ENCODE data around the gene KCNQ1OT1. TPM values are rescaled to one million over a fixed set of nuclear protein-coding genes. Genes with fewer than 3 reads are reported as not detected.

The KCNQ1OT1 gene
- total and polyA plus RNA-seq, 9 of the 15 experiments (the other 6 are each of a cell fraction or from before 2014, with no cell fraction given) = 0.04 to 2.3 (median 0.74) TPM

- ChIA-PET CTCF (ENCODE audit: low intra/inter-chr PET ratio) (no interaction called here), POLR2A (interaction anchor here (0.5 to 1.6 kb wide), 2 partner anchors 11 to 24 kb away, joined by 3 read pairs; partner anchors contain the start of gene KCNQ1OT1)
- H3K9me1 ChIP-seq (ENCODE audit: control insufficient read depth, insufficient read depth, low read length) = no peaks in the 10 kb centered on the region
- ATAC-seq (no peak), FAIRE-seq (no peak), DNase-seq (ENCODE audit: extremely low read depth in 1 of 4, low spot score in 3 of 4) (no peak)
- in situ Hi-C loops (cut with MboI) (no loop called here), intact Hi-C loops (cut with micrococcal nuclease) (no loop called here)
- H3K9me3 ChIP-seq (replicated peaks; ENCODE audit: control insufficient read depth, insufficient read depth, low read depth, low read length) = no peaks in the 10 kb centered on the region
- BruUV-seq (replicated peaks) = no TSS peak
- no peak overlapping the region for H2AFZ ChIP-seq (ENCODE audit: low read depth, low read length)
- TF ChIP-seq PHB (CRISPR knock-in tag; IDR thresholded peaks at IDR 0.05) (no peak), L3MBTL2 (IDR thresholded peaks at IDR 0.05) (no peak), ZNF263 (CRISPR knock-in tag; IDR thresholded peaks at IDR 0.05; ENCODE audit: borderline replicate concordance) (no peak), HOMEZ (CRISPR knock-in tag; IDR thresholded peaks at IDR 0.05) (no peak), PKNOX1 (IDR thresholded peaks at IDR 0.05) (peak; percentile 56), MEF2D (tag; conservative IDR thresholded peaks at IDR 0.05; ENCODE audit: low read depth) (no peak), ZNF134 (CRISPR knock-in tag; conservative IDR thresholded peaks at IDR 0.05) (no peak)
- WGBS (ENCODE audit: insufficient coverage, low coverage, missing lambda C conversion rate) = 23% methylated on average over 15 of the region's 16 CpGs
- H3K4me1 ChIP-seq (replicated peaks in 1 of 2; ENCODE audit: control insufficient read depth in 2 of 2, insufficient read depth in 2 of 2, low read length in 2 of 2) = peaks cover 4 to 43% of the 10 kb centered on the region in 2 experiments; a peak in 4 of 5 replicates
- no peak overlapping the region for H3K27ac ChIP-seq (ENCODE audit: extremely low read depth, low read depth, low read length)
- 0 out of 2 replicates have a peak, but pooled peaks cover 4% of the 10 kb centered on the region for H4K20me1 ChIP-seq (replicated peaks; ENCODE audit: control insufficient read depth, insufficient read depth, low read length)
- H3K4me3 ChIP-seq = no peak overlapping the region
- H3K9ac ChIP-seq (ENCODE audit: insufficient read depth in 1 of 2, low read depth in 2 of 2, low read length in 2 of 2) = no peak overlapping the region
- no peaks in the 10 kb centered on the region for H3K79me2 ChIP-seq (ENCODE audit: control insufficient read depth, insufficient read depth, low read length)
- peaks cover 0 to 14% of the 10 kb centered on the region in 2 experiments; a peak in 3 of 5 replicates for H3K27me3 ChIP-seq (ENCODE audit: control insufficient read depth in 2 of 2, insufficient read depth in 2 of 2, low read length in 2 of 2)
- H3K36me3 ChIP-seq (ENCODE audit: control insufficient read depth, insufficient read depth, low read length) = no peaks in the 10 kb centered on the region
- H3K4me2 ChIP-seq (ENCODE audit: insufficient read depth, low read length) = no peak overlapping the region
These were observed 24.3 kb upstream of the KCNQ1OT1 start for GRCh38 chr11:2724104-2724503.
